IPS DF 6.9 (cell line): ENCODE data around the gene HOXD1.

Source experiments
- DNase-seq: peaks from one replicate; pipeline ENCODE4 v3.0.0-alpha.2; 2013; ENCODE audit warnings: low read depth, low spot score
- H3K27ac ChIP-seq: one replicate; pipeline ENCODE4 v1.5.1; 2013; ENCODE audit warnings: low read length, control low read depth
- H3K27me3 ChIP-seq: 2 replicates; pipeline ENCODE4 v1.6.1; 2013; ENCODE audit warnings: mild to moderate bottlenecking, low read length; ENCODE audit not compliant: control insufficient read depth, insufficient read depth
- H3K36me3 ChIP-seq: 2 replicates; pipeline ENCODE4 v1.6.1; 2013; ENCODE audit warnings: low read length; ENCODE audit not compliant: control insufficient read depth, insufficient read depth
- H3K4me1 ChIP-seq: 2 replicates; pipeline ENCODE4 v1.6.1; 2013; ENCODE audit warnings: low read length; ENCODE audit not compliant: control insufficient read depth, insufficient read depth
- H3K4me3 ChIP-seq: 2 replicates; pipeline ENCODE4 v1.5.1; 2013; ENCODE audit warnings: mild to moderate bottlenecking, low read length
- H3K9me3 ChIP-seq: 2 replicates; pipeline ENCODE4 v1.6.1; 2013; ENCODE audit warnings: low read length, inconsistent platforms; ENCODE audit not compliant: control insufficient read depth, insufficient read depth
- WGBS: extraction: QIAGEN DNeasy Blood & Tissue Kit; methylation state at CpG from one replicate; pipeline ENCODE4 v1.1.7; 2013; ENCODE audit warnings: mixed read lengths, missing lambda C conversion rate; ENCODE audit not compliant: insufficient read length, insufficient coverage; 5-methylcytosine and 5-hydroxymethylcytosine counted together

The HOXD1 gene

DNA sequence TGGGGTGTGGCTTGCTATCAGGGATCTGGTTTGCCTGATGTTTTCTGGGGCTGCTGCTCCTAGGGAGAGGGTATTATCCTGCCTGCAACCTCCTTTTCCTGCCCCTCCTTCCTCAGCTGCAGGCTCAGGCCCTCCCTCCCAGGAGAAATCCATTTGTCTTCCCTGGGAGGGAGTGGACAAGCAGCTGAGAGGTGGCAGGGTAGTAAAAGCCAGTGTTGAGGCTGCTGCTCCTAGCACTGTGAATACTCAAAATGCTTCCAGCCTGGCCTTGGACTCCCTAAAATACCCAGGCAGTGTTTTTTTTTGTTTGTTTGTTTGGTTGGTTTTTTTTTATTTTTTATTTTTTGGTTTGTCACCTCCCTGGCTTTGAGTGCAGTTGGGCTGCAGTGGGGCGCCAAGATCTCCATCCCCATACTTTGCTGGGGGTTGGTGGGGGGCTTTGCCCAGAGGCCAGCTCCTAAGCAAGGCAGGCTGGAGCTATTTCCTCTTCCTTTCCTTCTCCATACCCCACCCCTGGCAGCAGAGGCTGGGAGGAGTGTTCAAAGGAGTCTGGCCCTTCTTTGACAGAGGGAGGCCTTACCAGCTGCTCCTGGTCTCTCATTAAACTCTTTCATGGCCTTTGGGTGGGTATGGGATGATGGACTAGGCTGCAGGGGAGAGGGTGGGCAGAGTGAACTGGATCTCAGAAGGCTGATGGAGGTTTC, 17.7 kb upstream of the HOXD1 start:
- Histone ChIP-seq H3K27ac (no peak overlapping the region), H3K27me3 (peaks cover 90% of the 10 kb centered on the region), H3K4me3 (no peak overlapping the region), H3K9me3 (no peaks in the 10 kb centered on the region), H3K36me3 (no peaks in the 10 kb centered on the region), H3K4me1 (peaks cover 3% of the 10 kb centered on the region)
- WGBS = no CpG with 5 or more reads among the region's 1 CpG
- no peak for DNase-seq

DNA sequence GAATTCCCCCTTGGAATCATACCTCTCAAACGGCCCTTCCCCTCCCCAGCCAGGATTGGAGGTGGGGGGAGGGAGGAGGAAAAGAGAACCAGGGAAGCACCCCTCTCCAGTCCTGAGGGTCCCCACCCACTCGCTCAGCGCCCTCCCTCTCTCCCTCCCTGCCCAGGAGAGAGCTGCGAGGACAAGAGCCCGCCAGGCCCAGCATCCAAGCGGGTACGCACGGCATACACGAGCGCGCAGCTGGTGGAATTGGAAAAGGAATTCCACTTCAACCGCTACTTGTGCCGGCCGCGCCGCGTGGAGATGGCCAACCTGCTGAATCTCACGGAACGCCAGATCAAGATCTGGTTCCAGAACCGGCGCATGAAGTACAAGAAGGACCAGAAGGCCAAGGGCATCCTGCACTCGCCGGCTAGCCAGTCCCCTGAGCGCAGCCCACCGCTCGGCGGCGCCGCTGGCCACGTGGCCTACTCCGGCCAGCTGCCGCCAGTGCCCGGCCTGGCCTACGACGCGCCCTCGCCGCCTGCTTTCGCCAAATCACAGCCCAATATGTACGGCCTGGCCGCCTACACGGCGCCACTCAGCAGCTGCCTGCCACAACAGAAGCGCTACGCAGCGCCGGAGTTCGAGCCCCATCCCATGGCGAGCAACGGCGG, 17.0 kb upstream of the HOXD1 start:
- Histone ChIP-seq H3K4me3 (no peak overlapping the region; the same call in 1 of the 2 replicates), H3K27me3 (peaks cover 90% of the 10 kb centered on the region), H3K4me1 (peaks cover 3% of the 10 kb centered on the region), H3K27ac (no peak overlapping the region), H3K9me3 (no peaks in the 10 kb centered on the region), H3K36me3 (no peaks in the 10 kb centered on the region)
- DNase-seq = no peak
- WGBS = no CpG with 5 or more reads among the region's 51 CpGs

- Histone ChIP-seq H3K27ac (no peak overlapping the region), H3K27me3 (peaks cover 92% of the 10 kb centered on the region), H3K36me3 (no peaks in the 10 kb centered on the region), H3K4me1 (peaks cover 3% of the 10 kb centered on the region), H3K4me3 (no peak overlapping the region; the same call in 1 of the 2 replicates), H3K9me3 (no peaks in the 10 kb centered on the region)
- WGBS = no CpG with 5 or more reads among the region's 60 CpGs
- DNase-seq = no peak
These were observed 16.2 kb upstream of the HOXD1 start for GRCh38 chr2:176172007-176172894.

DNA sequence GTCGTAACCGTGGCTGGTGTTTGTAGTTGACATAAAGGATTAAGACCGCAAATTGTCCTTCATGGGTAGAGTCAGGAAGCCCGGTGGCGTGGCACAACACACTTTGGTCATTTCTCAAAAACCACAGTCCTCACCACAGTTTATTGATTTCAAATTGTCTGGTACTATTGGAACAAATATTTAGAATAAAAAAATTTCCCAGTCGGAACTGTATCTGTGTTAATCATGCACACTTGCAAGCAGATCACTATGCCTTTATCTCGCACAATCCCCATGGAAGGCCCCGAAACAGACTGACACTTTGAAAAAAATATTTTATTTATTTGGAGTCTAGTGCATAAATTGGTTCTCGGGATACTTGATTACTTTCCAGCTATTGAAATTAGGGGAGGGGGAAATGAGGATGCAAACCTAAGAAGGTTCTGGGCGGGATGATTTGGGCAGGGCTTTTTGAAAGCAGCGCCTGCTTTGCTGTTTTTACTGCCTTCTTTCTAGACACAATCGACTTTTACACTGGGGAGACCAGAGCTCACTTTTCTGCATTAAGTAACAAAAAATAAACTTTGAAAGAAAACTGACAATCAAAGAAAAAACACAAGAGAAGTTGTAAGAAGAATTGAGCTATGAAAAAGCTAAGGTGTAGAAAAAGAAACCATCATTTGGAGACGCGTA, 15.4 kb upstream of the HOXD1 start:
- H3K4me1 ChIP-seq = peaks cover 3% of the 10 kb centered on the region
- H3K36me3 ChIP-seq = no peaks in the 10 kb centered on the region
- H3K27ac ChIP-seq = no peak overlapping the region
- H3K27me3 ChIP-seq = peaks cover 92% of the 10 kb centered on the region
- no CpG with 5 or more reads among the region's 14 CpGs for WGBS
- H3K4me3 ChIP-seq = no peak overlapping the region
- no peaks in the 10 kb centered on the region for H3K9me3 ChIP-seq
- no peak for DNase-seq

- WGBS = no CpG with 5 or more reads among the region's 7 CpGs
- H3K4me3 ChIP-seq = no peak overlapping the region
- peaks cover 94% of the 10 kb centered on the region for H3K27me3 ChIP-seq
- H3K27ac ChIP-seq = no peak overlapping the region
- no peak for DNase-seq
- H3K4me1 ChIP-seq = peaks cover 6% of the 10 kb centered on the region
- no peaks in the 10 kb centered on the region for H3K36me3 ChIP-seq
- H3K9me3 ChIP-seq = no peaks in the 10 kb centered on the region
These were observed 14.7 kb upstream of the HOXD1 start for GRCh38 chr2:176173567-176174381.

DNA sequence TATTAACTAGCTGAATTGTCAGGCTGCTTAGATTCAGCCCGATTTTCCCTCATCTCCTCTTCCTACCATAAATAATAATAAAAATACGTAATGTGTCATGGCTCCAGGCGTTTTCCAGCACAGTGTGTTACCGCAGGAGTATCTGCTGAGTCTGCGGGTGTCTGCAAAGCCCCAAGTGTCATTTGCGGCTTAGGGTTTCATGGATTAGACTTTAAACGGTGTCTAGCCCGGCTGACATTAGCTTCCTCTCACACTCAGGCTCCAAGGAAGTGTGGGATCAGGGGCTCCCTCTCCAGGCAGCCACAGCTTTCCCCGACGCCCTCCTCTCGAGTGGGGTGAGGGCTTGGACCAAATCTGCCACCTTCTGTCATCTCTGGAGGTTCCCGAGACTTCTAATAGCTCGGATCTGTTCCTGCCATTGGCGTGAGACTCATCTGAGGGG, 14.1 kb upstream of the HOXD1 start:
- WGBS = no CpG with 5 or more reads among the region's 14 CpGs
- H3K36me3 ChIP-seq = no peaks in the 10 kb centered on the region
- no peak overlapping the region for H3K4me3 ChIP-seq
- H3K9me3 ChIP-seq = no peaks in the 10 kb centered on the region
- no peak overlapping the region for H3K27ac ChIP-seq
- peaks cover 94% of the 10 kb centered on the region for H3K27me3 ChIP-seq
- H3K4me1 ChIP-seq = peaks cover 6% of the 10 kb centered on the region
- no peak for DNase-seq

GRCh38 chr2:176174824-176175708, 13.4 kb upstream of the HOXD1 start:
- Histone ChIP-seq H3K27ac (no peak overlapping the region), H3K4me3 (peak overlapping the region; percentile 21; the same call in 1 of the 2 replicates), H3K36me3 (no peaks in the 10 kb centered on the region), H3K4me1 (peaks cover 6% of the 10 kb centered on the region), H3K9me3 (no peaks in the 10 kb centered on the region), H3K27me3 (peaks cover 96% of the 10 kb centered on the region)
- DNase-seq = no peak
- no CpG with 5 or more reads among the region's 47 CpGs for WGBS

DNA sequence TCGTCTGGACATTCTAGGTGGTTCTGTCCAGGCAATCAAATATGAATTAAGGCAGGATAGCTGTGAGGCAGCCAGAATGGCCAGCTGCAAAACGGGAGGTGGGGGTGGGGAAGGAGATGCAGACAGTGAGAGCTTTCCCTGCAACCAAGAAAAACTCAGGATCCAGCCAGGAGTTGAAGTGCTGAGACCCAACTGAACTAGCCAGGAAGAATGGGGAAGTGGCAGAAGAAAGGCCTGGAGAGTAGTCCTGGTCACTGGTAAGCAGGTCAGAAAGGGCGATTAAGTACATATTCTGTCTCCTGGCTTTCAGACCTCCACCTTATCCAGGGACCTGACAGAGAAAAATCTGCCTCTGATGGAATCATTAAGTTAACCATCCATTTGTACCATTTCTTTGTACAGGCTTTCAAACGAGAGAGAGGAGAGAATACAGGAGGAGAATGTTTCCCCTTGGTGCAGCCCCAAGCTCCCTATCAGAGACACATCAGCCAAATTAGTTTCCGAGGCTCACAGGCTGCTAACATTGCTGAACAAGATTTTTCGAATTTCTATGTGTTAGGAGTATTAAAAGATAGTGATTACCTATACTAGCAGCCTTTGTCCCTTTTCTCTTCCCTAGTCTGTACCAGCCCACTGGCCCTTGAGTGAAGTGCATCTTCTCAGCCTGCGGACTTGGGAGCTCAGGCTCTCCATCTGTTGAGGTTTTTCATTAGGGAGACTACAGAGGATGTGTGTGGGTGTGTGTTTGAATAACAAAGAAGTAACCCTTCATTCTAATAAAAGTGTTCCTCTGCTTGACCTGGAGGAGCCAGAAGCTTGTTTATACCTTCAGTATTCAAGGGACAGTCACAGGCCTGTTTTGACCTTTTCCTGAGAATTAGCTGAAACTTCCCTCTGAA, 12.5 kb upstream of the HOXD1 start:
- Histone ChIP-seq H3K27me3 (peaks cover 95% of the 10 kb centered on the region), H3K4me3 (no peak overlapping the region), H3K36me3 (no peaks in the 10 kb centered on the region), H3K4me1 (peaks cover 6% of the 10 kb centered on the region), H3K27ac (no peak overlapping the region), H3K9me3 (no peaks in the 10 kb centered on the region)
- no CpG with 5 or more reads among the region's 7 CpGs for WGBS
- no peak for DNase-seq
